PFSK-1 (cell line): ENCODE data around the gene COG7.

ENCODE experiments used
- FOXP2 ChIP-seq: optimal IDR thresholded peaks from 2 replicates; pipeline ENCODE3; 2011; ENCODE audit warnings: borderline replicate concordance, control low read depth, inconsistent platforms; ENCODE audit not compliant: insufficient read depth; ENCODE audit errors: extremely low read length, extremely low read depth
- POLR2AphosphoS5 ChIP-seq: IDR thresholded peaks from 2 replicates; pipeline ENCODE4 v1.6.1; 2012; ENCODE audit warnings: low read depth, mild to moderate bottlenecking, control low read depth, low read length, moderate library complexity
- SIN3A ChIP-seq: IDR thresholded peaks from 2 replicates; pipeline ENCODE4 v1.6.1; 2012; ENCODE audit warnings: mild to moderate bottlenecking, low read length, moderate library complexity, borderline replicate concordance; ENCODE audit not compliant: insufficient read depth
- TAF1 ChIP-seq: IDR thresholded peaks from 2 replicates; pipeline ENCODE4 v1.6.1; 2012; ENCODE audit warnings: low read length, control low read depth, borderline replicate concordance; ENCODE audit not compliant: insufficient read depth
- TF ChIP-seq, protein P1 (sequence below), 2 experiments: IDR thresholded peaks; 2 replicates each; pipeline versions ENCODE4 v1.6.1 to v1.8.0; 2011 to 2012; ENCODE audit warnings: low read depth in 2 of 2, low read length in 2 of 2, control low read depth in 1 of 2, inconsistent platforms in 1 of 2, mild to moderate bottlenecking in 1 of 2, moderate library complexity in 1 of 2; ENCODE audit not compliant: insufficient read depth in 1 of 2

COG7 gene

DNA sequence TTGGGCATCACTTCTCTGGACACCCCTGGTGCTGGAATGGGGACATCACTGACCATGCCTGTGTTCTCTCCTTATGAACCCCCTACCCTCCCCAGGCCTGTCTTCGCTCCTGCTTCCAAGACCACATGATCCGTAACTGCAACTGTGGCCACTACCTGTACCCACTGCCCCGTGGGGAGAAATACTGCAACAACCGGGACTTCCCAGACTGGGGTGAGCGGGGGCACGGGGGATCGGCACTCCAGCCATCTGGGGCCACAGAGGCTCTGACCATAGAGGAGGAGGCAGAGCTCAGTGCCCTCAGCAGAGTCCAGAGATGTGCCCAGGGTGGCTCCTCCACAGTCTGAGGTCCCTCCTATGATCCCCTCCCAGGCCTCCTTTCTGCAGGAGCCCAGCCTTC, 77.3 kb downstream of the COG7 start:
- TF ChIP-seq SIN3A (no peak), POLR2AphosphoS5 (no peak), TAF1 (no peak), FOXP2 (no peak)
- TF ChIP-seq, protein P1, sequence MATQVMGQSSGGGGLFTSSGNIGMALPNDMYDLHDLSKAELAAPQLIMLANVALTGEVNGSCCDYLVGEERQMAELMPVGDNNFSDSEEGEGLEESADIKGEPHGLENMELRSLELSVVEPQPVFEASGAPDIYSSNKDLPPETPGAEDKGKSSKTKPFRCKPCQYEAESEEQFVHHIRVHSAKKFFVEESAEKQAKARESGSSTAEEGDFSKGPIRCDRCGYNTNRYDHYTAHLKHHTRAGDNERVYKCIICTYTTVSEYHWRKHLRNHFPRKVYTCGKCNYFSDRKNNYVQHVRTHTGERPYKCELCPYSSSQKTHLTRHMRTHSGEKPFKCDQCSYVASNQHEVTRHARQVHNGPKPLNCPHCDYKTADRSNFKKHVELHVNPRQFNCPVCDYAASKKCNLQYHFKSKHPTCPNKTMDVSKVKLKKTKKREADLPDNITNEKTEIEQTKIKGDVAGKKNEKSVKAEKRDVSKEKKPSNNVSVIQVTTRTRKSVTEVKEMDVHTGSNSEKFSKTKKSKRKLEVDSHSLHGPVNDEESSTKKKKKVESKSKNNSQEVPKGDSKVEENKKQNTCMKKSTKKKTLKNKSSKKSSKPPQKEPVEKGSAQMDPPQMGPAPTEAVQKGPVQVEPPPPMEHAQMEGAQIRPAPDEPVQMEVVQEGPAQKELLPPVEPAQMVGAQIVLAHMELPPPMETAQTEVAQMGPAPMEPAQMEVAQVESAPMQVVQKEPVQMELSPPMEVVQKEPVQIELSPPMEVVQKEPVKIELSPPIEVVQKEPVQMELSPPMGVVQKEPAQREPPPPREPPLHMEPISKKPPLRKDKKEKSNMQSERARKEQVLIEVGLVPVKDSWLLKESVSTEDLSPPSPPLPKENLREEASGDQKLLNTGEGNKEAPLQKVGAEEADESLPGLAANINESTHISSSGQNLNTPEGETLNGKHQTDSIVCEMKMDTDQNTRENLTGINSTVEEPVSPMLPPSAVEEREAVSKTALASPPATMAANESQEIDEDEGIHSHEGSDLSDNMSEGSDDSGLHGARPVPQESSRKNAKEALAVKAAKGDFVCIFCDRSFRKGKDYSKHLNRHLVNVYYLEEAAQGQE (IDR thresholded peaks at IDR 0.05; ENCODE audit: insufficient read depth in 1 of 2, low read depth in 2 of 2, low read length in 2 of 2): no peak

DNA sequence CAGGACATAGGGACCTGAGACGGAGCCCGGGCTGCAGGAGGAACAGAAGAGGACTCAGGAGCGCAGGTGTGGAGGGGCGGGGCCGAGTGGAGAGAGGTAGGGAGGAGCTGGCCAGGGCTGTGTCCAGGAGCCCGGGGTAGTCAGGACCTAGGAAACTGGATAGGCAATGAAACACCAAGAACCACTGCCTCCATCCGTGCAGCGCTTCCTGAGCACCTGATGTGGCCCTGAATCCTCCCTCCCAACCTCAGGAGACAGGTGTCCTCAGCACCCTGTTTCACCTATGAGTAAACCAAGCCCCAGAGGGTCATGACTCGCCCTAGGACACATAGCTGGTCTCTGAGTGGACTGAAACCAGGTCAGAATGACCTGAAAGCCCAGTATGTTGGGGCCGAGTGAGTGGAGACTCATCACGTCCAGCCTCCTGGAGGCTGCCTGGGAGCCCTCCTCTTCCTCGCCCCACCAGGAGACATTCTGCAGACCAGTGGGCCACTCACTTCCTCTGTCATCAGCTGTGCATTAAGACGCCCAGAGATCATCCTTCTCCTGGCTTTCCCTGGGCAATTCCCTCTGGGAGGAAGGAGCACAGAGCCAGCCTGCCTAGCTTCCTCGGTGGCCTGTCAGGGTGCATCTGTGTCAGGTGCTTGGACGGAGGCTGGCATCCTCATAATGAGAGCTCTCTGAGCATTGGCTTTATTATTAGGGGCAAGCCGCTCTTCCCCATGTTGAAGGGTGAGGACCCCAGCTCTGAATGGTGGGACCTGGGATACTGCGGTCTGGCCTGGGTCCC, 78.1 kb downstream of the COG7 start:
- TF ChIP-seq POLR2AphosphoS5 (no peak), FOXP2 (no peak), SIN3A (no peak), TAF1 (no peak)
- TF ChIP-seq, protein P1 (IDR thresholded peaks at IDR 0.05; ENCODE audit: insufficient read depth in 1 of 2, low read depth in 2 of 2, low read length in 2 of 2): no peak

DNA sequence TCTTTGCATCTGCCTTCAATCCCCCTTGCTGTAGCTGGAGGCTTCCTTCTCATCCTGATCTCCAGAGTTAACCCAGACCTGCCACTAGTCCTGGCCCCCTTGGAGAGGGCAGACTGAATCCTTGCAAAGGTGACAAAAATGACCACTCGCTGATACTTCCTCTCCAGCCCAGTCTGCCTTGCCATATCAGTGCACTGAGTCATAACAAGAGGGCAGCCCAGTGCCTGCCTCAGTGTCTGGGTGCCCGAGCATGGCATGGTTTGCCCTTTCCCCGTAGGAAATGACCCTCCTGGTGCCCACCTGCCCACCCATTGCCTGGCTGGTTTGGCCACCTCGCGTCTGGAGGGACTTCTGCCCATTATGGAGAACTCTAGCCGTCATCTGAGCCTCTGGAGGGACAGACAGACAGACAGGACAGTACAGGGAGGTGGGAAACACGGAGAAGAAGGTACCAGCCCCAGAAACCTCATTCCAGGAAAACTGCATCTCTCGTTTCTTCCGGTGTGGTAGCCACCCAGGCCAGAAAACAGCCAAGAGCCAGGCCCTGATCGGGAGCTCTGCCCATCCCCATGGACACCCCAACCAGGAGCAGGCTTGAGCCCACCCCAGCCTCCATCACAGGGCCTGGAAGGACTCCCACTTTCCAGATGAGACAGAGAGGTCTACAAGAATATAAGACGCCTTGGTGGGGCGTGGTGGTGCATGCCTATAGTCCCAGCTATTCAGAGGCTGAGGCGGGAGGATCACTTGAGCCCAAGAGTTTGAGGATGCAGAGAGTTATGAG, 79.4 kb downstream of the COG7 start:
- TF ChIP-seq, protein P1 (IDR thresholded peaks at IDR 0.05; ENCODE audit: insufficient read depth in 1 of 2, low read depth in 2 of 2, low read length in 2 of 2): no peak
- TF ChIP-seq POLR2AphosphoS5 (no peak), FOXP2 (no peak), TAF1 (no peak), SIN3A (no peak)

DNA sequence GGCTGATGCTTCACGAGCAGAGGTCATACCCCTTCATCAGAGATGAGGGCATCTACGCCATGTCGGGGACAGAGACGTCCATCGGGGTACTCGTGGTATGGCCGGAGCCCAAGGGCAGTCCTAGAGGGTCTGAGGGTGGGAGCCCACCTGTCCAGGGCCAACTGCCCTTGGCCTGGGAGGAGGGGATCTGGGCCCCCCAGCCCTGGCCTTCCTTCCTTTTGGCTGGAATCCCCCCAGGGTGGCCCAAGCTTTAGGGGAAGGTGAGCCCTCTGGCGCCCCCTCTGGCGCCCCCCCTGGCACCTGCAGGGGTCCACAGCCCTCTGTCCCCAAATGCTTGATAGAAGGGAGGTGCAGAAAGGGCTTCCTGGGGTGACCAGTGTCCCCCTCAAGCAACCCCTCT, 81.6 kb downstream of the COG7 start:
- TF ChIP-seq POLR2AphosphoS5 (no peak), FOXP2 (no peak), SIN3A (no peak), TAF1 (no peak)
- TF ChIP-seq, protein P1 (IDR thresholded peaks at IDR 0.05; ENCODE audit: insufficient read depth in 1 of 2, low read depth in 2 of 2, low read length in 2 of 2): no peak
